GM19238 (cell line): ENCODE measurements around the gene HOXA1.

ENCODE experiments used
- DNase-seq: peaks from one replicate; pipeline ENCODE4 v3.0.0; 2011; ENCODE audit warnings: low spot score; ENCODE audit not compliant: insufficient read length

Gene HOXA1

DNA sequence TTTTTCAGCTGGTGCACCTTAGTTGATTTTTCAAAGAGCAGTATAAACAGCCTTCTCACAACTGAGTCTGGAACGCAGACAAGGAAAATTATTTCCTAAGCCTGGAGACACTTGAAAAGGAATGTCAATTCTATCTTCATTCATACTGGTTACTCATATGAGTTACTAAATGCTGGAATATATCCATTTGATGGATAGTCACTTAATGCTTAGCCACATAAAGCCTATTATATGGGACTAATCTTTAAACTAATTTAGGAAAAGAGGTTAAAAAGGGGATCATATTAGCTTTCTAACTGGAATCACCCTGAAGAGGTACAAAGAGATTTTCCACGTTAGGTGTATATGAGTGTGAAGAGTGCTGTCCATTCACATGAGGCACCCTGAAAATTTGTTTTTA, 36.4 kb upstream of the HOXA1 start:
- no peak for DNase-seq

DNA sequence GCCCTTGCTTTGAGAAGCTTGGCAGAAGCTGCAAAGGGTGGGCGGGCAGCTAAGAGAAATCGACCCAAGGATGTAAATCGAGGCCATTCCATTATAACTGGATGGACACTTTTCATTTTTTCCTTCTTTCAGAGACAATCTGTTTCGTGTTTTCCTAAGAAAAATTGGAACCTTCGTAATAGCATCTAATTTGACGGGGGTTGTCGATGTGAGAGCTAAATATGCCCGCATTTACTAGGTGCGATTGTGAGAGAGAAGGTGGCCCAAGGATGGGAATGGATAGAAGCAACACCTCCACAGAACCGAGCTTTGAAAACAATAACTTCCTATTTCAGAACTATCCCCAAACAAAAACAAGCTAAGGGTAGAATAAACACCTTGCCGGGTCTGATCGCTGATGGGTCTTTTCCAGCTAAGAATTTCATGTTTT, 35.6 kb upstream of the HOXA1 start:
- DNase-seq: no peak

DNA sequence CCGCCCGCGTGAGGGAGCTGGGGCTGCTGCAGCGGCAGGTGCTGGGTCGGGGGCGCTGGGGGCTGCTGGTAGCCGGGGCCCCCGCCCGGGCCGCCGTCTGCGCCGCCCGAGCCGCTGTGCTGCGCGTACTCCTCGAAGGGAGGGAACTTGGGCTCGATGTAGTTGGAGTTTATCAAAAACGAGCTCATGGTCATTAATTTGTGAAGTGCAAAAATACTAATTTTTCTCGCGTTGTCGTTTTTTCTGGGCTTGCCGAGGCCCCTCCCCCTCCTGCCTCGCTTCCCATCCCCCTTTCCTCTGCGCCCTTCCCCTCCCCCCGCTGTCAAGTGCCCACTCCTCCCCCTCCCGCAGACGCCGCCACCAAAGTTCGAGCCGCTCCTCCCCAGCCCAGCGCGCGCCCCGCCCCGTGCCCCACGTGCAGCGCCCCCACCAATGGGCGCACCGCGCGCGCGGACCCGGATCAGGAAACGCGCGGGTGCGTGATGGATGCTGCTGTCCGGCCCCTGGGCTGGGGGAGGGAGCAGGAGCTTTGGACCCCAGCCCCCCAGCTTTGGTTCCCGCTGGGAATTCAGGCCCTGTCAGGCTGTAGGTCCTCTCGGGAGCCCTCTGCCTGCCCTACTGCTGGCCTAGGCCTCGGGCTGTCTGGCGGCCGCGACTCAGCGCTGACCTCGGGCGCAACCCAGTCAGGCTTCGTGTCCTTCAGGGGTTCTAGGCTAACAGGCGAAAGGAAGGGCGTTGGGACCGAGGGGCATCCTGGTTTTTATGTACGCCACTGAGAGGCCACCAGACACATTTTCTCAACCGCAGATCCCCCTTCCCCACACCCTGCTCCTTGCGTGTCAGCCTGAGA, 35.0 kb upstream of the HOXA1 start, which contains the start of gene HOXA4:
Gene HOXA4, minus strand, starts transcription at position 218 of the 850 bp plus-strand sequence. Its CDS starts 24 bp downstream, at position 194.
- no peak for DNase-seq

DNA sequence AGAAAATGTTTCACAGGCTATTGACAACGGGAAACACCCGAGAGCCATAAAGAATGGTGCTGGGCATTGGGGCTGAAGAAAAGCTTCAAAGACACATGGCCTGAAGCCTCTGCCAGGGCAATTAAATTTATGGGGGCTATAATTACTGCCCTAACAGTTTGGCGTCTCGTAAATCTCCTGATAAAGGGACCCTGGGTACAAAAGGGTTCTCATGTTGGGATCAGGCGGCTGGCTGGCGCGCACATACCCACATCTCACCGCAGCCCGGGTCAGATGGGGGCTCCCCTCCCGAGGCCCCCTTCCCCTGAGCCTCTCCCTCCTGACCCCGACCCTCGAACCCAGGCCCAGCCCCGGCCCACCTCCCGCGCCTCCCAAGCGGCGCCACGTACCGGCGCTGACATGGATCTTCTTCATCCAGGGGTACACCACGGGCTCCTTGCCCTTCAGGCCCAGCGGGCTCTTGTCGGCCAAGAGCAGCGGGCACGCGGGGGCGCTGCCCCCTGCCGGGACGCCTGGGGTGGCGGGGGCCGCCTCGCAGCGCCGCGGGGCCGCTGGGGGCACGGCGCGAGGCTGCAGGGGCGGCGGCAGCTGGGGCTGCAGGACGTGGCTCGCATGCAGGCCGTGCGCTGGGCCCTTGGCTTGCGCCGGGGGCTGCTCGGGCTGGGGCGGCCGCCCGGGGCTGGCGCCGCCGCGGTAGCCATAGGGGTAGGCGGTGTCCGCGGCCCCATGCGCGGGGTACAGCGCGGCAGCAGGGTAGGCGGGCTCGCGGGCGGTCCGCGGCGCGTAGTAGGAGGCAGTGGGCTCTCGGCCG, 34.1 kb upstream of the HOXA1 start:
- no peak for DNase-seq

DNA sequence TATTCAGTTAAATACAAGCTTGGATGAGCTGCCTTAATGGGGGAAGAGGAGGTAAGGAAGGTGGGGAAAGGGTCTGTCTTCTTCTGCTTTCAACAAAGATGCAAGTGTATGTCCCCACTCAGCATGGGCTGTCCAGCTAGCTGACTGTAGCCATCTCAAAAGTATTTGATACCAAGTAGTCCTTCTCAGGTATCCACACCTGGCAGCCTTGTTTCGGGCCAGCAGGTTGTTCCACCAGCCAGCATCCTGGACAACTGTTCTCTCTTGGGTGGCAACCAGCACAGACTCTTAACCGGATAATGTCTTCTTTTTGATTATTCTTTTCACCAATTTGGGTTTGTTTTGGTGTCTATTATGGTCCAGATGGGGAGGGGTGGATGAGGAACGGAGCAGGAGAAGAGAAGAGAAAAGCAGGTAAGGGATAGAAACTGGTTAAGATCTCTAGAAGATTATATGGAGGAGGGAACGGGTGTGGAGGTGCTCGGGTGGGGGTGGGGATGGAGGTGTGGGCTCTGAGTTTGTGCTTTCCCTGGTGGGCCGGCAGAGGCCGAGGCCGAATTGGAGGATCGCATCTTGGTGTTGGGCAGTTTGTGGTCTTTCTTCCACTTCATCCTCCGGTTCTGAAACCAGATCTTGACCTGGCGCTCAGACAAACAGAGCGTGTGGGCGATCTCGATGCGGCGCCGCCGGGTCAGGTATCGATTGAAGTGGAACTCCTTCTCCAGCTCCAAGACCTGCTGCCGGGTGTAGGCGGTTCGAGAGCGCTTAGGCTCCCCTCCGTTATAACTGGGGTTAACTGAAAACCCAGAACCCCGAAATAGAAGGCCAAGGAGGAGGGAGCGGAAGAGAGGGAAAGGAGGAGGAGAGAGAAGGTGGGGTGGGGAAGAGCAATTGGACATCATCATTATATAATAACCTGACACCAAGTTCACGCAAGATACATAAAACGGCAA, 33.3 kb upstream of the HOXA1 start:
- DNase-seq: no peak

DNA sequence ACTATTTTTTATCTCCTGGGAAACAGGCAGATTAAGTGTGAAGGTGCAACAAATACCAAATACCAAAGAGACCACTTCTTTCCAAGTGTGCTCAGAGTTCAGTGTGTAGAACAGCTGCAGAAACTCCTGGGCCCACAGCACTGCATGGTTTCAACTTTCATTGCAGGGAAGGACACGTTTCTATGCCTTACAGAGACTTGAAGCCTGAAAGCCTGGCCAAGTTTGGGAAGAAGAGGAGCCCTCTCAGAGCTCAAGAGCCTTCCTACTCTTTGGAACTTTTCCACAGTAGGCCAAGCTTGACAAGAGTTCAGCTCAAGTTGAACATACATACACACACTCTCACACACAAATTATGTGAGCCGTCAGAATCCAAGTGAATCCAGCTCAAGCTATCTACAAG, 32.2 kb upstream of the HOXA1 start:
- DNase-seq: no peak

DNA sequence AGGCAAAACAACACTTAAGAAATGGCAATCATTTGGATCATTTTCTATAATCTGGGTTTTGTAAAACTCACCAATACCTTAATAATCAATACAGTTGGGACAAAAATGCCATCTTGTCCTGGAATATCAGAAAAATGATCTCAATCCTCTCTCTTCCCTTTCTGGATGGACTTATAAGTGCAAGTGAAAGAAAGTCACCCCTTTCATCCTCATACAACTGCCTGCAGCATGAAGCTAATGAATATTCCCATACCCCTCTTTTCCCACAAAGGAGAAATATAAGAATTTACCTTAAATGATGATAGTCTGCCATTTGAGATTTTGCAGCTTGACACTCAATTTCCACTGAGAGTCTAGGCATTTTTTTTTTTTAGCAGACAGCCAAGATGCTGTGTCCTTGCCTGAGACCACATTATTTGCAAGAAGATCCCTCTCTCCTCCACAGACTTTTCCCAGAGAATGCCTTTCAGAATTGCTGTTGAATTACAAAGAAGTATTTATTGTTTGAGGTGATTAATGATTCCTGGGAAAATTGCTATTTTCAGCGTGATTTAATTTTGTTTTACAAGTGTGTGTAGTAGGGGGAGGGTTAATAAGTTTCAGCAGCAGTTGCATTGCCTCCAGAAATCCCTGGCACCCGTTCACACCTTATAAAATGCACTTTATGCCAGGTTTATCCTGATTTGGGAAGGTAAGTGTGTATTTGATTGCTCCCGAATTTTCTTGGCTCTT, 31.0 kb upstream of the HOXA1 start:
- DNase-seq: no peak

DNA sequence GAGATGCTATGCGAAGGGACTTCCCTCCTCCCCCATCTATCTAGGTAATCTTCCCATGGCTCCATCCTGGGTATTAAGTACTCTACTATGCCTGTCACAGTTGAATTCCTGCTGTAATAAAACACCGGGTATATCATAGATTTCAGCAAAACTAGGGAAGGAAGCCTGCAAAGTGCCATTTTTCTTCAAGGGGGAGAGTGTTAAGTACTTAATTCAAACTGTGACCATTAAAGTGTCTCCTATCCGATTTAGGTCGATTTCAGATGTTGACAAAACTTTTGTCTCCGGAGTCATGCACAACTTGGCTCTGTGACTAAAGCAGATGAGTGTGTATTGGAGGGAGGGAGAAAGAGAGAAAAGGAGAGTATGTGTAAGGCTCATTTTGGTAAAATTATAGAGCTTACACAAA, 30.2 kb upstream of the HOXA1 start:
- no peak for DNase-seq

DNA sequence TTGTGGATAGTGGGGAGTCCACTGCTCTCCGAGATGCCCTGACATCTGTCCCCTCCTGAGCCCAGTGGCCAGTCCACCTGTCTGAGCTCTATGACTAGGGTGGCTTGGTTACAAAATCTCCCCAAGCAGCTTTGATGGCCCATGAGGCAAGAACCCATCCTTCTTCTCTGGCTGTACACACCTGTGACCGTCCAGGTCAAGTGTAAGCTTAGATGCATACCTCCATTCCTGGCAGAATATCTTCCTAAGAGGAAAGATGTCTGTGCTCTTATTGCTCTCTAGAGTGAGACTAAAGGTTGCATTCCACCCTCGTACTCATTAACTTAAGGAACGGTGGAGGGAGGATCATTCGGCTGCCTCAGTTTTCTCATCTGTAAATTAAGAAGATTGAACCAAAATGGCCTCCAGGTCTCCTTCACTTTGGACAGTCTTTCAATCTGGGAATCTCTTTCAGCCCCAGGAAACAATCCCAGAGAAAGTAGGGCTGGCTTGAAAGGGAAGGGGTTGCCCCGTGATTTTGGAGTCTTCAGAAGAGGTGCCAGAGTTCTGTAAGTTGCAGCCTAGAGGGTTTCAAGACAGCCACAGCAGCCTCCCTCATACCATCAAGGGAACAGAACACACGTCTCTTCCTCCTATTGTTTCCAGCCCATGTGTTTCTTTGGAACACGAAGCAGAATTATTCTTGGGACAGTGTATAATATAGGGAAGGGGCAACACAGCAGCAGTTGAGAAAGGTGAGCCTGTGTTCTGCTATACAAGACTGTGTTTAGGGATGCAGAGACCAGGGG, 29.3 kb upstream of the HOXA1 start:
- DNase-seq: no peak

DNA sequence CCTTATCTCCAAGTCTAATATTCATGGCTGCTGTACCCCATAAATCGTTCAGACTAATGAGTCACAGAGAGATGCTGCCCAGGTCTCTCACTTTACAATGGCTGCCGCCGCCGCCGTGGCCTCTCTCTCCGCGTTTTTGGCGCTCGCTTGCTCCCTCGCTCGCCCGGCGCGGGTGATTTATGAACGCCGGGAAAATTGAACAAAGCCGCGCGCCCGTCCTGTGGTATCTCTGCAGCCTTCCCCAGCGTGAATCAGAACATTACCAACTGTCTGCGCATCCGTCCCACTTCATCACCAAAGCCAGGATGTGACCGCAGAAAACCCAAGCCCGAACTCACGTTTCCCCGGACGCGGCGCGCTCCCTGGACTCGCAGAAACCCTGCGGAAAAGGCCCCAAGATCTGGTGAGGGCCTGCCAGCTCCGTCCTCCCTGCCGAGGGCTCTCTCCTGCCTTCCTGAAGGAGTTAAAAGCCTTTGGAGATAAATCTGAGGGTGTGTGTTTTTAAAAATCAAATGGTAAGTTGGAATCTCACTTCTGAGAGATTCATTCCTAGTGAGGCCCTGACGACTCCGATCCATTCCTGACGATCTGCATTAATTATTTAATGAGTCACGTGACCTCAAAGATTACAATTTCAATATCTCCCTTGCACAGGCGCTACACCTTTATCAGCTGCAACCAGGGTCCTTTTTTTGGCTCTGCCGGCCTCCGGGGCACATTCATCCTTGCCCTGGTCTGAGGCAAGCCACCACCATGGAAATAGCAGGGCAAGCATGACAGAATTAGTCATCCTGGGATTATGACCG, 28.5 kb upstream of the HOXA1 start:
- DNase-seq: no peak

DNA sequence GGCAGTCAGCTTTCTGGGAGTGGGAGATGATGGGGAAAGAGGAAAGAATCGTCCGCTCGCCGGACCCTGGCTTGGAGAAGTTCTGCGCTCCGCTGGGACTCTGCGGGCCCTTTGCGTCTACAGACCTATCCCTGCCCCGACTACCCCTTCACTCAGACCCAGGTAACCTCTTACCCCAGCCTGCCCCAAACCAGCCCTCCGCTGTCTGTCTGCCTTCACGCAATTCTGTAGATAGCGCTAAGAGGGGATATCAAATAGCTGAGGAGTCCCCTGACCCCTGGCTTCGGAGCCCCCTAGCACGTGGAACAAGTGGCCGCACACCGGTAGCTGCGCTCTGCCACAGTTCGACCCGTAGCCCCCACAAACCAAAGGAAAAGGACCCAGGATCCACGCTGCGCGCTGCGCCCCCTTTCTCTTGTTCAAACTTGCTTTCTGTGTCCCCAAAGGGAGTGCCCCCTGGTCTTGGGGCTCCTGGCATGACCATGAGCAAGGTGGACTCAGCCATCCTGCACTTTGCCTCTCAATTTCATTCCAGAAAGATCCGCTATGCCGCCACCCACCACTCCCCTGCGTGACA, 27.8 kb upstream of the HOXA1 start:
- DNase-seq: no peak

DNA sequence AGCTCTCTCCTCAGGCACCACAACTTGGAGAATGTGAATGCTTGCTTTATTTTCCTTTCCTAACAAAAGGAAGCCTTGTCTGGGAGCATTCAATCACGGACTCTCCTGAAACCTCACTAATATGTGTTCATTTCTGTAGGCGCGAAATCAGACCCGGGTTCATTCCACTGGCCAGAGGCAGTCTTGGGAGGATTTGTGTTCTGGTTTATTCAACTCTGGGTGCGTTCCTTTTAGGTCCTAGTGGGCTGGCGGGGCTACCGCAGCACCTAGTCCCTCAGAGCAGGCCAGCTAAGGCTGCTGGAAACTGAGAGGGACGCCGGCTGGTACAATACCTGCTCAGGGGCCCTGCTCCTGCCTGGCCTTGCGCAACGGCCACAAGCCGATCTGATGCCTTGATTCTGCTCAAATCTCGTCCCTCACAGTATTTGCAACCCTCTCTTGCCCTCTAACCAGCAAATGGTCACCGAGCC, 27.2 kb upstream of the HOXA1 start:
- DNase-seq: no peak

DNA sequence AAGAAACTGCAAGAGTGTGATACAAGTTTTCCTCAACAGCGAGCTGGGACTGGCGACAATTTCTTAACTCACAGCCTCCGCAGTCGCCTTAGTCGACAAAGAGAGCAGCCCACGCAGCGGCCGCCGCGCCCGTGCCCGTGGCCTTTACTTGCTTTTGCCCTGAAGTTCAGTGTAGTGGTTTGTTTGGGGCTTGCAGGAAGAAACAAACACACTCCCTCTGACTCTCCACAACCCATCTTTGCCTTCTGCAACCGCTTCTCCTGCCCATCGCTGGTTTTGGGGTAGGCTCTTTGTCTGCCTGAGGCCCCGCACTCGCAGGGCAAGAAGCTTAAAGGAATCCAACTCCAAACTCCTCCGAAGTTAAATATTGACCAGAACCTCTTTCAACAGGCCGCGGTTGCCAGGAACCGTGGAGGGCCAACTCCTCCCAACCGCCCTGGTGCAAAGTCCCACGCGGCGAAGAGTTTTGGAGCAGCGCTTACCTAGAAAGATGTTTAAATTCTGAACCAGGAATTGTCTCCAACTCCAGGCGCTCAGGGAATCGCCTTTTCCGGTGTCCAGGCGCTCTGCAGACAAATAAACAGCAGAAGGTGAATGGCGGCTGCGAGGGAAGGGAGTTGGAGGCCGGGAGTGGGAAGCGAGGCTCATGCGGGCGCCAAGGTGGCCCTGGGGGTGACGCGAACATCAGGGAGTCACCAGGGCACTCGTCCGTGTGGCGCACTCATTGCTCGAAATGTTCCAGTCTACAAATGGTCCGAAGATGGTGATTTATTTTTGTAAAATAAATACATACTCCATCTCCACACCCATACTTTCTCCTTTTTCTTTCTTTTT, 26.5 kb upstream of the HOXA1 start:
- no peak for DNase-seq

DNA sequence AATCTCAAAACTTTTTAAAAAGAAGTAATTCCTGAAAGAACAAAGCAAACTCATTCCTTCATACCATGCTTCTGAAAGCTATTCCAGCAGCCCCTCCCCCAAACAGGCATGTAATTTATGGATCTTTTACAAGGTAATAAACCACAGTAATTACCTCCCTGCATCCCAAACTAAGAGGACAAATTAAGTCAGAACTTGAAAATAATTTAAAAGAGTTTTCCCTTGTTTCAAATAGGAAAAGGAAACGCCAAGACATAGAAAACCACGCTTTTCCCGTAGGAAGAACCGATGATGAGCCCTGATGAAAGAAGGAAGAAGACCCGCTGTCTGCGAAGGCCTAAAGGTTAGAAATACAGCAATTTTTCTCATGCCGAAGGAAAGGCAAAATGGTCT, 25.9 kb upstream of the HOXA1 start:
- no peak for DNase-seq

DNA sequence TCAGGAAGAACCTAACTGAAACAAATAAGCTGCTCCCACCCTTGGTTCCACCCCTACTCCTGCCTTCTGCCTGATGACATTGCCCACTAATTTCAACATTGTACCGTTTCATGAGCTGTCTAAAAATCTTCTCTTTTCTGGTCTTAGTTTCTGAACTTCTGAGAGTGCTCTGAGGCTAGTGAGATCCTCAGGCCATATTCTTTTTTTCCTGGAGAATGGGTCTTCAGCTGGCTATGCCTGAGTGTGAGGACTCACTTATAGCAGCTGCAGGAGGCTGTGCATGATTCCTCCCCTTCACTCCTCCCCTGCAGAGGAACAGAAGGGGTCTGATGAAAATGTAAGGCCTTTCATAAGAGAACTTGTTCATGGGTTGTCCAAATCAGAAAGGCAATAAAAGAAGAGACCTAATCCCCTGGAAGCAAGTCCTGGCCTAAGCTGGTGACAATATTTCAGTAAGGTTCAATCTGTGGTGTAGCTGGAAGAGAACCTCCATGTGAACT, 23.7 kb upstream of the HOXA1 start:
- no peak for DNase-seq

DNA sequence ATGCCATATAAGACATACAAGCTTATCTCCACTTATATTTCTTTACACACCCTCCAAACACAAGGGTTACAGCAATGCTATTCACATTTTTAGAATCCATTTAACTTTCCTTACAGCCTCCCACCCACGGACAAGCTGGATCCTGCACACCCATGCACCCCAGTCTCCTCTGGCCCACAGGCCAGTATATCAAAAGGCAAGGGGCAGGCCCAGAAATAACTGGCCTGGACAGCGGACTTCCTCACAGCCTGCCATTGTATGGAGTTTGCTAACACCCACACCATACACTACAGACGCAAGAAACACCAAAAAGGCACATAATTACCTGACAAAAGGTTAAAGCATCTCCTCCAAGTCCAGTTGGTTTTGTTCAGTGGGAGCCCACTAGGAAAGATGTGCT, 22.8 kb upstream of the HOXA1 start:
- no peak for DNase-seq

DNA sequence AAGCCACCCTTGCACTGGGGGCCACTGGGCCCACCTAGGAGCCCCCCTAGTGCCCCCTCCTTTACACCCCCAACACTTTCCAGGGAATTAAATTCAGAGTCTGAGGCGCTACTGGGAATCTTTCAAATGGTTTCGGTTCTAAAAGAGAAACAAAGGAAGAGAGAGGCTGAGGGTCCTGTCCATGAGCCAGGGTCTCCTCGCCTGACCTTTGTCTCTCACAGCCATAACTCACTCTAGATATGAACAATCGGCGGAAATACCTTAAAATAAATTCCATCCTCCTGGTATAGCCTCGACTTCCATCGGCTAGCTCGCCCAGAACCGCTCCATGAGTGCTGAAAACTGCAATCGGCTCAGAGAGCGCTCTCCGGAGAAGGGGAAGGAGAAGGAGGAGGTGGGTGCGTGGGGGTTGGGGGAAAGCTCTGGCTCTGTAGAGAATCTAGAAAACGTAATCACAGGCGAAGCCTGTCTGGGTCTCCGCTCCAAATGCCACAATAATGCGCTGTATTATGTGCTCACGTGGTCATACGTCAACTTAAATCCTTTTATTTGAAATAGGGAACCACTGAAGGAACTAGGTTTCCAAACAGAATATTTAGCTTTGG, 22.2 kb upstream of the HOXA1 start:
- DNase-seq: no peak
